HEK293 (cell line): ENCODE measurements around the gene CAMKMT.

Experiments
- CTCF ChIP-seq: fragments of 450-650 bp; formaldehyde crosslinking; IDR thresholded peaks from 2 replicates; pipeline ENCODE4 v1.5.1; 2016; ENCODE audit warnings: missing biosample characterization, missing genetic modification characterization
- INSM2 ChIP-seq: fragments of 450-650 bp; formaldehyde crosslinking; IDR thresholded peaks from 2 replicates; pipeline ENCODE4 v1.5.1; 2016; ENCODE audit warnings: missing biosample characterization, missing genetic modification characterization
- KLF10 ChIP-seq: fragments of 450-650 bp; IDR thresholded peaks from 2 replicates; pipeline ENCODE4 v1.5.1; 2018; ENCODE audit warnings: missing biosample characterization, mild to moderate bottlenecking, missing genetic modification characterization
- SALL2 ChIP-seq: fragments of 450-650 bp; formaldehyde crosslinking; IDR thresholded peaks from 2 replicates; pipeline ENCODE4 v1.5.0; 2017; ENCODE audit warnings: missing biosample characterization, mild to moderate bottlenecking, missing genetic modification characterization, borderline replicate concordance
- ZNF174 ChIP-seq: fragments of 450-650 bp; formaldehyde crosslinking; IDR thresholded peaks from 2 replicates; pipeline ENCODE4 v1.5.0; 2017; ENCODE audit warnings: missing biosample characterization, mild to moderate bottlenecking, missing genetic modification characterization
- ZNF670 ChIP-seq: fragments of 450-650 bp; formaldehyde crosslinking; IDR thresholded peaks from 2 replicates; pipeline ENCODE4 v1.5.1; 2016; ENCODE audit warnings: missing biosample characterization, missing genetic modification characterization, low read depth
- ZSCAN23 ChIP-seq: fragments of 450-650 bp; formaldehyde crosslinking; IDR thresholded peaks from 2 replicates; pipeline ENCODE4 v1.5.1; 2016; ENCODE audit warnings: missing biosample characterization, missing genetic modification characterization

DNA sequence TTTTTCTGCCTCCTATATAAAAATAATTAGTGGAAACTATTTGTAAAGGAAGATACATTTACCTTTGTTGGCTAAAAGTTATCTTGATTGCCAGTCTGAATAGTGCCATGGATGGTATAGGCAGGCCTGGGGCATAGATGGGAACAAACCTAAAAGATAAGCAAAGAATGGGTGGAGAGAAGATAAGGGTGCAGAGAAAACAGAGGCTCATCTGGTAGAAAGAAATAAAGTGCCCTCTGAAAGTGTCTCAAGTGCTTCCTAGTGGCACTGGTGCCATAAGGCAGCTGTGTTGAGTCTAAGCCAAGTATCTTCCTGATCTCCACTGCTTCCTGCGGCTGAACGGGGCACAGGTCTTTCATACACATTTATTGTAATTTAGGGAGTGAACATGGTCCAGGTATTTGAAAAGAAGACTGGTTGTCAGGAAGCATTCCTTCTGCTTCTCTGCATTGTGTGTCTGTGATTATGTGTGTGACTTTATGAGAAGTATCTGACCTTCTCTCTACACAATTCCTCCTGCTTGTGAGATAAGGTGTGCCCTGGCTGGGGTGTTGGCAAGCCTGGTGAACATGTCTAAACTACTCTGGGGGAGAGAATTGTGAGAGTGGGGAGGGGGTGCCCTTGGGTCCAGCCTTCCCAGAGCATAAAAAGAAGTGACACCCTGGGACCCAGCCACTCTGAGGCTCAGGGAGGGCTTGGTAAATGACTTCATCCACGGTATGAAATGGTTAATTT lies 280.5 kb downstream of the CAMKMT start:
- TF ChIP-seq ZSCAN23 (tag by site-specific recombination) (no peak), CTCF (tag by site-specific recombination) (no peak), ZNF174 (no peak), ZNF670 (tag by site-specific recombination) (no peak), INSM2 (tag by site-specific recombination) (no peak), KLF10 (tag by site-specific recombination) (no peak), SALL2 (tag by site-specific recombination) (no peak)
